GM18505 (cell line): ENCODE measurements around the gene SDF4.
"Not testable (repeated sequence)": the region's sequence is repeated elsewhere in the genome, so short reads cannot be mapped to it uniquely, and the experiment has no call there.

Source experiments
- ATAC-seq: cut with Tn5 transposase; IDR thresholded peaks from one replicate; pipeline ENCODE4 v1.9.1; 2021; ENCODE audit not compliant: unreplicated experiment
- POLR2A ChIP-seq: IDR thresholded peaks from 4 replicates; pipeline ENCODE4 v1.6.1; 2011; ENCODE audit warnings: borderline replicate concordance; ENCODE audit not compliant: insufficient read depth, insufficient read length; ENCODE audit errors: extremely low read depth

Gene SDF4

GRCh38 chr1:1181938-1182410, 49.8 kb downstream of the SDF4 start:
- no peak for ATAC-seq
- no peak for TF ChIP-seq POLR2A

- ATAC-seq, result no peak
- no peak for TF ChIP-seq POLR2A
Observed at GRCh38 chr1:1181129-1181937, 50.5 kb downstream of the SDF4 start.

GRCh38 chr1:1179983-1180861, 51.6 kb downstream of the SDF4 start:
- TF ChIP-seq POLR2A, result no peak
- no peak for ATAC-seq

DNA sequence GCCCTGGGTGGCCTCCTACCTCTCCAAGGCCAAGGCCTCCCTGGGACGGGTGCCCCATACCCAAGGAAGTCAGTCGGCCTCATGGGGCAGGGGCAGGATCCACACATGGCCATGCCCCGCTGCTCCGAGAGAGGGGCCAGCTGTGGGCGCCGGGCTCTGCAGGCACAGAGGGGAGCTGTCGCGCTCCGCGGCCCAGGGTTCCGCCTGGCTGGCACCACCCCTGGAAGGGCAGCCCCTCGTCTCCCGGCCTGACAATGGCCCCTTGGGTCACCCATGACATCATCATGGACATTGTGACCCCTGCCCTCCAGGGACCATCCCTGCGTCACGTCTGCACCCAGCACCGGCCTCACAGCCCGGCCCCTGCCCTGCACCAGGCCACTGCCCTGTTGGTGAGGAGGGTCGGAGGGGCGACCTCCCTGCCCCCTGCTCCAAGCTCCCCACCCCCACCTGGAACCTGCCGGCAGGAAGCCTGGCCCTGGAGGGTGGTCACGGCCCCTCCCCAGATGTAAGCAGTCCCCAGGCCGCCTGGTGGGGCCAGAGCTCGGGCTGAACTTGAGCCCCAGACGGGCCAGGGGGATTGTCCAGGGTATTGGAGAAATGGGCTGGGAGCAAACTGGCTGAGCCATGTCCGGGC, 52.3 kb downstream of the SDF4 start:
- no peak for ATAC-seq
- TF ChIP-seq POLR2A, result no peak

- no peak for ATAC-seq
- no peak for TF ChIP-seq POLR2A
Observed at GRCh38 chr1:1178794-1179331, 52.9 kb downstream of the SDF4 start.

DNA sequence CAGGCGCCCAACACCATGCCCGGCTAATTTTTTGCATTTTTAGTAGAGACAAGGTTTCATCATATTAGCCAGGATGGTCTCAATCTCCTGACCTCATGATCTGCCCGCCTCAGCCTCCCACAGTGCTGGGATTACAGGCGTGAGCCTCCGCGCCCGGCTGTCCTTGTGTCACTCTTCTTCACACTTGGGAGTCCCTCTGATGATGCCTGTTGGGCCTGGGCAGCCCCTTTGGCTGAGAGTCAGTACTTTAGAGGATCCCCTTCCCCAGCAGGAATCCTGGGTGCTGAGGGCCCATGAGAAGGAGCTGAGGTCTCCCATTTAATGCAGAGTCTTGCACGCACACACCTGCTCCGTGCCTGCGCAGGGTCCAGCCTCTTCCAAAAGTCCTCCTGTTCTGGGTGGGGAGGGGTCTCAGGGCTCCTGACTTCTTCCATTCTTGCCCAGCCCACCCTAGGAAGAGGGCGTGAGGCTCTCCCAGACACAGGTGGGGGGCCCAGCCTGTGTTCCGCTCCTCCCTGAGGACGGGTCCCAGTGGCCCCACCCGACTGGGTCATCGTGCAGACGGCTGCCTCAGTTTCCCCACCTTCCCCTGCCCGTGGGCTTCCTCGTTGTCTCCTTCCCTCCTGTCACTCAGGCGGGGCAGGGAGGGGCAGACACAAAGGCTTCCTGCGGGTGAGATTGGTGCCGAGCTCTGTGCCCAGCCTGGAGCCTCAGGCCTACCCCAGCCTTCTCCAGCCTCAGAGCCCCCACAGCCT, 54.2 kb downstream of the SDF4 start:
- no peak for TF ChIP-seq POLR2A
- ATAC-seq, result no peak

- no peak for TF ChIP-seq POLR2A
- no peak for ATAC-seq
Observed at GRCh38 chr1:1176931-1177330, 54.9 kb downstream of the SDF4 start.

- ATAC-seq, result not testable (repeated sequence)
Observed at GRCh38 chr1:1176063-1176761, 55.6 kb downstream of the SDF4 start.

GRCh38 chr1:1175221-1176062, 56.4 kb downstream of the SDF4 start:
- ATAC-seq, result no peak
- TF ChIP-seq POLR2A, result no peak

- TF ChIP-seq POLR2A, result no peak
- ATAC-seq, result no peak
Observed at GRCh38 chr1:1173793-1174415, 57.9 kb downstream of the SDF4 start, which contains the start of gene TTLL10. Gene TTLL10, plus strand, starts transcription at chr1:1173880. Its CDS starts 5,336 bp downstream, at chr1:1179216.
